RKO (cell line): Measurements from ENCODE around the gene PTCHD1.

Experiments
- DNase-seq: peaks from one replicate; pipeline ENCODE4 v3.0.0-alpha.2; 2016; ENCODE audit warnings: low spot score

PTCHD1 gene

DNA sequence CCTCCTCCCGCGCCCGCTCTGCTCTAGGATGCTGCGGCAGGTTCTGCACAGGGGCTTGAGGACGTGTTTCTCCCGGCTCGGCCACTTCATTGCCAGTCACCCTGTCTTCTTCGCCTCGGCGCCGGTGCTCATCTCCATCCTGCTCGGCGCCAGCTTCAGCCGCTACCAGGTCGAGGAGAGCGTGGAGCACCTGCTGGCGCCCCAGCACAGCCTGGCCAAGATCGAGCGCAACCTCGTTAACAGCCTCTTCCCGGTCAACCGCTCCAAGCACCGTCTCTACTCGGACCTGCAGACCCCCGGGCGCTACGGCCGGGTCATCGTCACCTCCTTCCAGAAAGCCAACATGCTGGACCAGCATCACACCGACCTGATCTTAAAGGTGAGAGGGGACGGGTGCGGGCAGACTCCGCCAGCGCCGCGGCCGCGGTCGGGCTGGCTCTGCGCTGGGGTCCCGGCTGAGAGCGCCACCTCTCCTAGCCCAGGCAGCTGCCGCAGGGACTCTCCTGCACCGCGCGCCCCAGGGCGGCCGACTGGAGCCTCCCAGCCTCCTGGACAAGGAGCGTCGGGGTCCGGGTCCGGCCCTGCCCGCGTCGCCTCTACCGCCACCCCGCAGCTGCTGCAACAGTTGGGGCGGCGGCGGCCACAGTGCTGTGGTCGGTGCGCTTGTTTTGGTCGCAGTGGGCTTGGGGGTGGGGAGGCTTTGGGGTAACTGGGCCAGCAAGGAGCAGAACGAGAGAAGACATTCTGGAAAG is at the start of gene PTCHD1:
TSS of gene PTCHD1 (plus strand) at position 2 of the 752 bp plus-strand sequence. CDS start at position 29, 27 bp downstream.
- DNase-seq = no peak

GRCh38 chrX:23286731-23287130 is 47.9 kb upstream of the PTCHD1 start:
- no peak for DNase-seq

DNA sequence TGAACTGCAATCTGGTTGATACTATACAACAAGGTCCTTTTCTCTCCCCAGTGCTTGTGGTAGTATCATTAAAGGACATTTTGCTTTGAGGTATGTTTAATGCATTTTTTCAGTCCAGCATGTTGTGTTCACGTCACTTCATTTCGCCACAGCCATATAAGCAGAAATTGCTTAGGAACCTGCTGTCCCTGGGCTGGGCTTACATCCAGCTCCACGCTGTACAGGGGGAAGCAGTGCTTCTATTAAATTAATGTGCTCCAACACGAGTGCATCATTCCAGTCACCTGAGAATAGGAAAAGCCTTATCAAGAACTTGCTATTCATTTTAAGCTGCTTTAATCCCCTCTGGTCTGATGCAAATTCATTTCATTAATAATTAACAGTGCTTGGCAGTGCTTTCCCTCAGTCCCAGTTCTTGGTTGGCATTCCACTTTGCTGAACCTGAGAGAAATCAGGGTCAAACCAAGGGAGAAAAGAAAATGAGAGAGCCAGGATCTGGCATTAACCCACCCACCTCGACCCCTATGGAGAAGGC is 47.4 kb upstream of the PTCHD1 start:
- no peak for DNase-seq

DNA sequence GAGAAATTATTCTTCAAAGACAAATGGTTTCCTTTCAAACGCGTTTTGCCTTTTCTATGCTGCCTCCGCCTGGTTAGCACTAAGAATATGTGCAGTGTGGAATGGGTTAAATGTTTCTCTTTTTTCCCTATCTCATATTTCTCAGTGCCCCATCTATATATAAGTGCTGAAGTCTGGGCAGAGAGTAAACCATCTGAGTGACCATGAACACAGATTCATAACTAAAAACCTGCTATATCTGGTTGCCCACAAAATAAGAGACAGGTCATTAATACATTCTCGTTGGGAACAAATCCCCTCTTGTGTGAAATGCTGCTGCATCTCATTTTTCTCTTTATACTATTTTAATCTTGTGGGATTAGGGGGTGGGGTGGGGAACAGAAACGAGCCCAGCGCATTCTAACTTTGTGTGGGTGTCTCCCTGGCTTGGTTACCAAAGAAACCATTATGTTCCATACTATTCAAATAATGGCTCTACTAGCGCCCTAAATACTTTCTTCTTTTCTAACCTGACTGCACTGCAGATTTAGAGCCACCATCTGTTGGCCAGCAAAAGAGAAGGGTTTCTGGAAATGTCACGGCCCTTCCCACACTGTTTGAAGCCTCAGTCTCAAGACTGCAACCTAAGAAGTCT is 42.2 kb upstream of the PTCHD1 start:
- DNase-seq = no peak

DNA sequence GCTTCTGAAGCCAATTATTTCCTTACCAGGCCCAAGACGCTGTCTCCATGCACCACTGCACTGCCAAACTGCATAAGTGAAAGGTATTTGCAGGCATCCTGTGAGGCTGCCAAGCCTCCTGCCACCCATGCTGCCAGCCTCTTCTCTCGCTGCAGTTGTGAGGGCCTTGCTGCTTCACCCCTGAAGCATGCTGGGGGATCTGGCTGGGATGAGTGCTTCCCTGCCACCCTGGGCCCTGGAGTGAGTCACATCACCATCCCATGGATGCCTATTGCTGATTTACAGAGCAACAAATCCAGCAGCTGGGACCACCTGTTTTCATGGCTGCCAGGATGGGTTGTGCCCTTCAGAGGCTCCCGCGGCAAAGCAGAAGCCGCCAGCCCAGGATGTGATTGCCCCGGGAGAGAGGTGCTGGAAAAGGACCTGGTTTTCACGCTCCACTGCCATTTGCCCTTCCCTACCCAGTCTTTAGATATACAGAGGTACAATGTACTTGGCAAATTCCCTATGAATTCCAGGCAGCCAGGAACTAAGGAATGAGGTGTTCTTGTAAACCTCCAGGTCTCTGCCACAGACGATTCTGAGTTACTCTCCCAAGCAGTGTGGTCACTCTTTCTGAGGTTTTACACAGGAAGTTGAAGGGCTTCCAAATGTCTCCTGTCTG is 41.5 kb upstream of the PTCHD1 start:
- DNase-seq = no peak

DNA sequence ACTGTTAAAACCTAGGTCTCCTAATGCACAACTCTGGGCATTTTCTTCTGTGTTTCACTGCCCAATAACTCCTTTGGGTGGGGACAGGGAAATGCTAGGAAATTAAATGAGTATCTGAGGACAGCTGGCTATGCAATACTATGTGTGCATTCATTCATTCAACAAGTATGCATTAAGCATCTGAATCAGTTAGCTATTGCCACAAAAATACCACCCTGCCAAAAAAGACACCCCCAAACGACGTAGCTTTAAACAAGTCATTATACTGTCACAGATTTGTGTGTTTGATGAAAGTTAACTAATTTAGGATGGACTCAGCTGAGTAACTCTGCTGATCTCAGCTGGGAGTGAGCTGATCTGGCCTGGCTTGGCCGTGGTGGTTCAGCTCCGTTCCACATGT is 29.8 kb upstream of the PTCHD1 start:
- DNase-seq = no peak

DNA sequence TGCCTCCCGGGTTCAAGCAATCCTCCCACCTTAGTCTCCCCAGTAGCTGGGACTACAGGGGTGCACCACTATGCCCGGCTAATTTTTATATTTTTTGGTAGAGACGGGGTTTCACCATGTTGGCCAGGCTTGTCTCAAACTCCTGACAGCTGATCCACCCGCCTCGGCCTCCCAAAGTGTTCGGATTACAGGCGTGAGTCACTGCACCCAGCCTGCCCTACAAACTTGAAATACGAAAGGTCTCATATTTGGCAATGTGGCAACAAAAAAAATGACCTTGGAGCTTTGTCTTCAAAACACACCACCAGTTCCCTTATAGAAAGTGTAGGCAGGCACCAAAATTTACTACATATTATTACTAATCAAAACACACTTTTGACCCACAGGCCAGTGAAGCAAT is 22.9 kb upstream of the PTCHD1 start:
- no peak for DNase-seq

GRCh38 chrX:23312136-23312535 is 22.5 kb upstream of the PTCHD1 start:
- DNase-seq = no peak

DNA sequence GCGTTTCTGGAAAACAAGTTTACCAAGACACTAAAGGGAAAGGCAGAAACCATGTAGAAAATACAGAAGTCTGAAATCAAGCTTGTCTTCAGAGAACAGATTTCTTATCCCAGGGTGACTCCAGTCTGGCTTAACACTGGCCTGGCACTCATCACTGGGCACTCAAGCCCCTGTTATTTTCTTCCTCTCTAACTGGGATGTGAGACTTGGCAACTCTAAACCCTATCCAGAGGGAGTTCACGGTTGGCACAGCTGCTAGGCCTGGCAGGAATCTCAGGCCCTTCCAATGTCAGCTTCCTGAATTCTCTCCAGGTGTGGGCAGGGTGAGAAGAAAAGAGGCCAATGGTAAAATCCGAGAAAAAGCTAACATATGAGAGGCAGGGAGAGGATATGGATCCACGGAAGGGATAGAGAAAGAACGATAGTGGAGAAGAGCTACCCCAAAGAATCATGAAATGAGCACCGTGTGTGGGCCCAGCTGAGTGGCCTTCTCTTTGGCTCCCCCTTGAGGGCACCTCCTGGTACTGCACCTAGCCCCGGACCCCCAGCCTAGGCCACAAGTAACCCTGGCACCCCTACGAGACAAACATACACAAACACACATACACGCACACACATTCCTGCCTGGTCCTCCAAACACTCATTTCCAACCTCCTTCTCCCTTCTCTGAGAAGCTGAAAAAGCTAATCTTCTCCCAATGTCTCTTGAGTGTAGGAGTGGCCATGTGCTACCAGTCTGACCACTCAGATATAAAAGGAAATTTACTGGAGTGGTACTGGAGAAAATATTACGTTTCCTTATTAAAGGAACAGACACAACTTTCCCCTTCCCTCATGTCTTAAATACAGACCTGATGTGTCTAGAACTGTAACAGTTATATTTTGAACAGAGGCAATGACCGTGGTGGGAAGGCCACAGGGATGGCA is 16.6 kb upstream of the PTCHD1 start:
- DNase-seq = peak; percentile 41

- DNase-seq = peak; percentile 11
Measured at GRCh38 chrX:23327104-23327503, 7.5 kb upstream of the PTCHD1 start.

DNA sequence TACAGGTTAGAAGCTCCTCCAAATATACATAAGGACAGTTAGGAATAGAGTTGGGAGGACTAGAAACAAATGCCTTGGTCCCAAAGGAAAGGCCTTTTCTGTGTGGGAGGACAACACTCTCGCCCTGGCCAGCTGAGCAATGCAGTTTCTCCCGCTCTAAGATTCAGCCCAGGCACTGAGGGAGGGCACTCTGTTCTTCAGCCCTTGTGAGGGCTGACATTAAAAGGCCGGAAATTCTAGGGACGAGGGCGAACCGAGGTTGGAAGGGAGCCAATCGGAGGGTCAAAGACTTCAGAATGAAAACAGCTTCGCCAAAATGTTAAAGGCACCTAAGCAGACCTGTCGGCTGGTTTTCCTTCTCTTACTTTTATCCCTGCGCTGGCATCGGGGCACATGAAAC is 2.9 kb upstream of the PTCHD1 start:
- no peak for DNase-seq

GRCh38 chrX:23332101-23332887 is 2.4 kb upstream of the PTCHD1 start:
- no peak for DNase-seq

DNA sequence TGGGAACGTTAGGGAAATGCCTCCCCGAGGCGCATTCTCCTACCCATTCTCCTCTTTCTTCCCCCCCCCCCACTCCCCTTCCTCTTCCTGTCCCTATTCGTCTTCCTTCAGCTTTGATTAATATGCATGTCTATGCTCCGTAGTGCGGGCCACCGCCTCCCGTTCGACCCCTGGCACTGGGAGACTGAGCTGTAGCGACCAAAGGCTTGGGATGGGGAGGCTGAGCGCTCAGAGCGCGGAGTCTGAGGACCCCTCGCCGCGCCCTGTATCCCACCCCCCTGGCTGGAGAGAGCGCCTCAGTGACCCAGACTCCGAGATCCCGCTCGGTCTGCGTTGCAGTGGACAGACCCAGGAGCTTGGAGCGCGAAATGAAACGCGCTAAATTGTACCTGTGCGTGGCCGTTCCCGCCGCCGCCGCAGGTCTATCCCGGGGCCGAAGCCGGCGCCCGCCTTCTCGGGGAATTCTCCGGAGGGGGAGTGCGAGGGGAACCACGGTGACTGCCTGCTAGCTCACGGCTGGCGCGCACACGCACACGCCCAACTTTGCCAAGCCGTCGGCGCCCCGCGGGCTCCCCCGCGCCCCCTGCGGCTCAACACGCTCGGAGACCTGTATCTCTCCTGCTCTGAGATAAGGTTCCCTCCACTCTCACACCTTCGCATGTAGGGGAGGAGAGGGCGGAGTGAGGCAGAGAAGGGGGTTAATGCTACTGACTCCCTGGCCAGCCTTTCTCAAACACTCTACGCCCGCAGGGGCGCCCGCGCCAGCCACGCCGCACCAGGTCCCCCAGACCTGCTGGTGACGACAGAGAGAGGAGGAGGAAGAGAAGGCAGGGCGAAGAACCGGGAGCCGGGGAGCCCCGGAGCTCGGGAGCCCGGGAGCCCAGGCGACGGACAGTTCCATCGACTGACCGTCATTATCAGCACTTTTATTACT is 1.5 kb upstream of the PTCHD1 start:
- DNase-seq = no peak

DNA sequence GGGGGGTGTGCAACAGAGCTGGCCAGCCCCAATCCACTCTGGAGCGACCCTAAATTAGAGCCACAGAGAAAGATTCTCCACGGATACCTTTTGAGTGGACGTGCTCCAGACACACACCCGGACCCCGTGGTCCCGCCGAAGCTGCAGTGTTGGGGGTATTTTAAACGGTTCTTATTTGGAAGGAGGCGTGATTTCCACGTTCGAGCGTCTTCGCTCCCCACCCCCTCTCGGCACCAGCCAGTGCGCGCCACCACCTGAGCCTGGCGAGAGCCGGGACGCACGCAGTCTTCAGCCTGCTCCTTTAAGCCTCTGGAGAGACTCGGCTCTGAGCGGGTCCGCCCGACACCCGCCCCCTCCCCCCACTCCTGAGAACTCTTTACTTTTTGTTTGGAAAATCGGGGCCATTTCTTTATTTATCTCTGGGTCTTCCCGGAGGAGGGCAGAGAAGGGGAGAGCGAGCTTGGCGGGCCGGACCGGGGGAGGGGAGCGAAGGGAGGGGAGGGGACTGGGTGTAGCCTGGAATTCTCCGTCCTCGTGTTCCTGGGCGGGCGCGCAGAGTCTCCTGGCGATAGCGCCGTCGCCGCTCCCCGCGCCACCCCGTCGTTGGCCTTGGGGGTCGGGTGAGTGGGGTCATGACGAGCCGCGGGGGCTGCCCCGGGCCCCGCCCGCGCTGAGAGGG is 668 bp upstream of the PTCHD1 start:
- no peak for DNase-seq

DNA sequence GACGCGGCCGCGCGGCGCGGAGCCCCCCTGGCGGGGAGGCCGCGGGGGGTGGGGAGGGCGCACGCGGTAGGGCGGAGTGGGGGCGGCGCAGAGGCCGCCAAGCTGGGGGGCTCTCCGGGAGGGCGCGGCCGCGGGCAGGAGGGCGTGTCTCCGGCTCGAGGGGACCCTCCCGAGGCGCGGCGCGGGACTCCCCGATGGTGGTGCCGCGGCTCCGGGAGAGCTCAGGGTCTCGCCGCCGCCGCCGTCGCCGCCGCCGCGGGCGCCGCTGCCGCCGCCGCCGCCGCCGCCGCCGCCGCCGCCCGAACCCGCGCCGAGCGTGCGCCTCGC is 165 bp upstream of the PTCHD1 start:
- no peak for DNase-seq

DNA sequence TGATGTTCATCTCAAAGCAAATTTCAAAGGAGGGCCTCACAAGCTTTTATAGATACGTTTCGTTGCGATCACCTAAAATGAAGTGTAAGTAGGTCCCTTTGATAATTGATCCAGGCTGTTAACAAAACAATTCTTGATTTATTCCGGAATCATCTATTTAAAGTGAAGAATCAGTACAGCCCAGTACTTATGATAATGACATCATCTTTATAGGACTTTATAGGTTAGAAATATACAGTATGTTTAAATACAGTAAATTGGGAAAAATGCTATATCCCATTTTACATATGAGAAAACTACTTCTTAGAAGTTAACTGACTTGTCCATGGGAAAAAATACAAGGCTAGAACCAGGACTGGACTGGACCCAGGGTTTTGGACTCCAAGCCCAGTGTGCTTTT is 3.7 kb downstream of the PTCHD1 start:
- no peak for DNase-seq

GRCh38 chrX:23341452-23341851 is 6.8 kb downstream of the PTCHD1 start:
- DNase-seq = no peak

- no peak for DNase-seq
Measured at GRCh38 chrX:23344238-23344903, 9.7 kb downstream of the PTCHD1 start.

GRCh38 chrX:23344904-23345271 is 10.2 kb downstream of the PTCHD1 start:
- no peak for DNase-seq
